ENCODE measurements around the gene FUZ.

- TF ChIP-seq CTCF (conservative IDR thresholded peaks at IDR 0.05 in 1 of 2, IDR thresholded peaks at IDR 0.05 in 1 of 2; ENCODE audit: low read depth in 1 of 2, low read length in 2 of 2) (no peak), EZH2 (IDR thresholded peaks at IDR 0.05; ENCODE audit: low read length, missing control alignments) (no peak)
Measured at GRCh38 chr19:49763230-49763629, 49.9 kb downstream of the FUZ start, which contains the start of gene TSKS.
